Erythroblast (primary cell): ENCODE data around the gene MAP2K1.

ENCODE experiments used
- GATA1 ChIP-seq: IDR thresholded peaks from 2 replicates; pipeline ENCODE4 v1.6.1; 2011; ENCODE audit warnings: low read depth, mild to moderate bottlenecking, control low read depth, low read length, moderate library complexity
- POLR2A ChIP-seq: IDR thresholded peaks from 2 replicates; pipeline ENCODE4 v1.6.1; 2011; ENCODE audit warnings: mild to moderate bottlenecking, low read length

DNA sequence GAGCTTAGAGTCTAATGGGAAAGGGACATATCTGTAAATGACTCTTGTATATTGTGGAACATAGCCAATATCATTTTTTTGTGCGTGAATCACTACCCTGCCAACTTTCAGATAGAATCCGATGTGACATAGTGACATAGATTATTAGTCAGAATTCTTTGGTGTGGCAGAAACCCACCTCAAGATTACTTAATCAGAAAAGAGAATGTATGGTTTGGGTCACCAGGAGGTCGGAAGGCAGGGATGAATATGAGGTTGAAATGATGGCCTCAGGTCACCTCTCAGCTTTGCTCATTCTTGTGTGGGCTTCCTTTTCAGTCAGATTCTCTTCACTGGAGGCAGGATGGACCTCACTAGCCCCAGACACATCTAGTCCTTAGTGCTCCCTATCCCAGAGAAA lies 69.5 kb downstream of the MAP2K1 start:
- TF ChIP-seq POLR2A = no peak
- TF ChIP-seq GATA1 = no peak
